Liver (tissue), 9 donors: ENCODE measurements around the gene LRRFIP1. TPM values are rescaled to one million over a fixed set of nuclear protein-coding genes. Genes with fewer than 3 reads are reported as not detected.
A peak's percentile ranks its signal among the peaks of the same experiment; 100 is the strongest.

ENCODE experiments used
- DNase-seq: peaks from one replicate; pipeline ENCODE4 v3.0.0-alpha.2; 2017; ENCODE audit warnings: low spot score
- H3K27ac ChIP-seq, 2 donors: one replicate each; pipeline ENCODE4 v1.7.0; 2013; ENCODE audit warnings: inconsistent platforms in 2 of 2, low read length in 2 of 2, control low read depth in 1 of 2, low read depth in 1 of 2, mild to moderate bottlenecking in 1 of 2
- H3K27me3 ChIP-seq, 4 donors: one replicate each; pipeline versions ENCODE4 v1.6.1 to v1.7.0; 2013; ENCODE audit warnings: low read length in 3 of 4, inconsistent platforms in 1 of 4, mild to moderate bottlenecking in 1 of 4, moderate library complexity in 1 of 4; ENCODE audit not compliant: control insufficient read depth in 4 of 4, insufficient read depth in 4 of 4
- H3K36me3 ChIP-seq, 4 donors: one replicate each; pipeline versions ENCODE4 v1.6.1 to v1.7.0; 2013; ENCODE audit warnings: low read length in 3 of 4, mild to moderate bottlenecking in 3 of 4, low read depth in 1 of 4, moderate library complexity in 1 of 4; ENCODE audit not compliant: control insufficient read depth in 4 of 4, insufficient read depth in 3 of 4
- H3K4me1 ChIP-seq, 4 donors: one replicate each; pipeline versions ENCODE4 v1.6.1 to v1.7.0; 2013; ENCODE audit warnings: low read length in 3 of 4, mild to moderate bottlenecking in 3 of 4, moderate library complexity in 1 of 4; ENCODE audit not compliant: control insufficient read depth in 4 of 4, insufficient read depth in 4 of 4
- H3K4me3 ChIP-seq, 3 donors: one replicate each; pipeline versions ENCODE4 v1.6.1 to v1.7.0; 2013; ENCODE audit warnings: low read length in 3 of 3, control low read depth in 1 of 3, low read depth in 1 of 3, mild to moderate bottlenecking in 1 of 3
- H3K9ac ChIP-seq, 2 donors: one replicate each; pipeline ENCODE4 v1.7.0; 2013; ENCODE audit warnings: low read length in 2 of 2, mild to moderate bottlenecking in 2 of 2, moderate library complexity in 2 of 2, control low read depth in 1 of 2, low read depth in 1 of 2
- H3K9me3 ChIP-seq, 4 donors: one replicate each; pipeline versions ENCODE4 v1.6.1 to v1.7.0; 2013; ENCODE audit warnings: low read length in 3 of 4; ENCODE audit not compliant: control insufficient read depth in 4 of 4
- ATF3 ChIP-seq: IDR thresholded peaks from 2 replicates; pipeline ENCODE4 v1.6.1; 2016; ENCODE audit warnings: antibody characterized with exemption
- CTCF ChIP-seq: fragments of 150-350 bp; IDR thresholded peaks from 2 replicates; pipeline ENCODE4 v1.5.1; 2017; ENCODE audit warnings: improper control_type of control experiment, low read depth, low read length; ENCODE audit not compliant: missing input control
- EGR1 ChIP-seq, 2 donors: IDR thresholded peaks; 2 replicates each; pipeline ENCODE4 v1.6.1; 2016 to 2018; ENCODE audit warnings: antibody characterized with exemption in 2 of 2, low read depth in 2 of 2
- FOXA1 ChIP-seq: IDR thresholded peaks from 2 replicates; pipeline ENCODE4 v1.6.1; 2016; ENCODE audit warnings: antibody characterized with exemption
- GABPA ChIP-seq, 2 donors: IDR thresholded peaks in 1 of 2; conservative IDR thresholded peaks in 1 of 2; 2 replicates each; pipeline ENCODE4 v1.6.1; 2016; ENCODE audit warnings: antibody characterized with exemption in 2 of 2, mild to moderate bottlenecking in 1 of 2, moderate library complexity in 1 of 2
- HNF4A ChIP-seq, 2 donors: conservative IDR thresholded peaks; 2 replicates each; pipeline ENCODE4 v1.6.1; 2016; ENCODE audit warnings: antibody characterized with exemption in 2 of 2, mild to moderate bottlenecking in 2 of 2
- HNF4G ChIP-seq: IDR thresholded peaks from 2 replicates; pipeline ENCODE4 v1.6.1; 2016; ENCODE audit warnings: antibody characterized with exemption
- JUND ChIP-seq, 2 donors: IDR thresholded peaks; 2 replicates each; pipeline ENCODE4 v1.6.1; 2016; ENCODE audit warnings: antibody characterized with exemption in 2 of 2
- RAD21 ChIP-seq, 2 donors: IDR thresholded peaks; 2 replicates each; pipeline ENCODE4 v1.6.1; 2016; ENCODE audit warnings: antibody characterized with exemption in 2 of 2, mild to moderate bottlenecking in 2 of 2
- REST ChIP-seq: IDR thresholded peaks from 2 replicates; pipeline ENCODE4 v1.6.1; 2016; ENCODE audit warnings: antibody characterized with exemption, mild to moderate bottlenecking
- RXRA ChIP-seq, 2 donors: IDR thresholded peaks; 2 replicates each; pipeline ENCODE4 v1.6.1; 2017 to 2018; ENCODE audit warnings: antibody characterized with exemption in 2 of 2, mild to moderate bottlenecking in 1 of 2
- SP1 ChIP-seq: IDR thresholded peaks from 2 replicates; pipeline ENCODE4 v1.6.1; 2018; ENCODE audit warnings: antibody characterized with exemption, mild to moderate bottlenecking
- TAF1 ChIP-seq: conservative IDR thresholded peaks from 2 replicates; pipeline ENCODE4 v1.6.1; 2016; ENCODE audit warnings: antibody characterized with exemption, mild to moderate bottlenecking
- YY1 ChIP-seq: IDR thresholded peaks from 2 replicates; pipeline ENCODE4 v1.6.1; 2016; ENCODE audit warnings: antibody characterized with exemption, mild to moderate bottlenecking
- ZBTB33 ChIP-seq: IDR thresholded peaks from 2 replicates; pipeline ENCODE4 v1.6.1; 2016; ENCODE audit warnings: antibody characterized with exemption
- WGBS: extraction: QIAGEN DNeasy Blood & Tissue Kit; methylation state at CpG from one replicate; pipeline ENCODE4 v1.1.7; 2013; 5-methylcytosine and 5-hydroxymethylcytosine counted together
- polyA plus RNA-seq, 2 donors: library from polyadenylated mRNA; stranded (reverse) in 1 of 2; unstranded in 1 of 2; fragments of 200-250 nt in 1 of 2; fragments of >200 nt in 1 of 2; fragmentation: Nextera tagmentation in 1 of 2; extraction: Ambion mirVana in 1 of 2; gene quantifications; one replicate each; pipeline versions ENCODE4 v1.2.1 to v1.2.3, GENCODE V29; 2013 to 2015
- total RNA-seq, 2 donors: library from RNA; depleted of rRNA; stranded (reverse); fragments of >200 nt; gene quantifications; one replicate each; pipeline ENCODE4 v1.2.3, GENCODE V29; 2014
- donor health status: healthy.
- donor health status: healthy.
- donor health status: healthy.
- donor health status: healthy.
- donor health status: healthy.

Gene LRRFIP1
- total and polyA plus RNA-seq, 4 donors, result 13.3 to 56.1 (median 39.1) TPM

- Histone ChIP-seq H3K9me3 (no peaks in the 10 kb centered on the region), H3K27me3 (no peaks in the 10 kb centered on the region), H3K4me1 (peaks cover 0 to 8% (median 6%) of the 10 kb centered on the region in 4 donors), H3K27ac (peak overlapping the region in 1 of 2 donors; percentile 47), H3K4me3 (no peak overlapping the region), H3K9ac (no peak overlapping the region), H3K36me3 (no peaks in the 10 kb centered on the region)
- WGBS, result 47% methylated on average over 6 of the region's 6 CpGs
- no peak for TF ChIP-seq RAD21 (IDR thresholded peaks at IDR 0.05)
- no peak for TF ChIP-seq CTCF
- TF ChIP-seq HNF4A (conservative IDR thresholded peaks at IDR 0.05), result no peak
- no peak for TF ChIP-seq RXRA (IDR thresholded peaks at IDR 0.05)
- no peak for TF ChIP-seq ATF3
- no peak for TF ChIP-seq YY1
- no peak for TF ChIP-seq JUND (IDR thresholded peaks at IDR 0.05)
- TF ChIP-seq ZBTB33, result no peak
- TF ChIP-seq FOXA1, result no peak
- no peak for TF ChIP-seq HNF4G
- no peak for TF ChIP-seq EGR1 (IDR thresholded peaks at IDR 0.05; ENCODE audit: low read depth in 2 of 2)
- no peak for TF ChIP-seq SP1
- no peak for DNase-seq
Observed at GRCh38 chr2:237625777-237626176, 1.6 kb upstream of the LRRFIP1 start.

- Histone ChIP-seq H3K4me3 (peak overlapping the region; percentile 35 to 80 (median 50)), H3K27me3 (no peaks in the 10 kb centered on the region), H3K4me1 (peaks cover 0 to 8% (median 6%) of the 10 kb centered on the region in 4 donors), H3K27ac (peak overlapping the region; percentile 45 to 76), H3K9me3 (no peaks in the 10 kb centered on the region), H3K9ac (peak overlapping the region; percentile 26 to 51), H3K36me3 (no peaks in the 10 kb centered on the region)
- TF ChIP-seq YY1, result peak; percentile 27
- no peak for TF ChIP-seq GABPA (IDR thresholded peaks at IDR 0.05 in 1 of 2, conservative IDR thresholded peaks at IDR 0.05 in 1 of 2)
- TF ChIP-seq RAD21 (IDR thresholded peaks at IDR 0.05), result no peak
- TF ChIP-seq HNF4A (conservative IDR thresholded peaks at IDR 0.05), result peak in 1 of 2 donors; percentile 18
- no peak for TF ChIP-seq SP1
- no peak for TF ChIP-seq TAF1
- peak in 1 of 2 donors; percentile 26 for TF ChIP-seq RXRA (IDR thresholded peaks at IDR 0.05)
- TF ChIP-seq ZBTB33, result no peak
- no peak for TF ChIP-seq REST
- no peak for DNase-seq
- WGBS, result 13% methylated on average over 54 of the region's 54 CpGs
Observed at GRCh38 chr2:237626813-237627440, 460 bp upstream of the LRRFIP1 start.
